Kidney tubule cell (primary cell): ENCODE measurements around the gene CTAGE9.

ENCODE experiments used
- DNase-seq: peaks from one replicate; pipeline ENCODE4 v3.0.0-alpha.2; 2018; ENCODE audit warnings: low spot score

The CTAGE9 gene

DNA sequence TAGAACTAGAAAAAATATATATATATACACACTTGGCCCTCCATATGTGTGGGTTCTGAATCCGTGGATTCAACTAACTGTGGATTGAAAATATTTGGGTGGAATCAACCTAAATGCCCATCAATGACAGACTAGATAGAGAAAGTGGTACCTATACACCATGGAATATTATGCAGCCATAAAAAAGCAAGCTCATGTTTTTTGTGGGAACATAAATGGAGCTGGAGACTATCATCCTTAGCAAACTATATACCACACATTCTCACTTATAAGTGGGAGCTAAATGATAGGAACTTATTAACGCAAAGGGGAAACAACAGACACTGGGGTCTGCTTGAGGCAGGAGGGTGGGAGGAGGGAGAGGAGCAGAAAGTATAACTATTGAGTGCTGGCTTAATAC, 37.6 kb downstream of the CTAGE9 start:
- no peak for DNase-seq

GRCh38 chr6:131669891-131670290, 40.9 kb downstream of the CTAGE9 start:
- no peak for DNase-seq

DNA sequence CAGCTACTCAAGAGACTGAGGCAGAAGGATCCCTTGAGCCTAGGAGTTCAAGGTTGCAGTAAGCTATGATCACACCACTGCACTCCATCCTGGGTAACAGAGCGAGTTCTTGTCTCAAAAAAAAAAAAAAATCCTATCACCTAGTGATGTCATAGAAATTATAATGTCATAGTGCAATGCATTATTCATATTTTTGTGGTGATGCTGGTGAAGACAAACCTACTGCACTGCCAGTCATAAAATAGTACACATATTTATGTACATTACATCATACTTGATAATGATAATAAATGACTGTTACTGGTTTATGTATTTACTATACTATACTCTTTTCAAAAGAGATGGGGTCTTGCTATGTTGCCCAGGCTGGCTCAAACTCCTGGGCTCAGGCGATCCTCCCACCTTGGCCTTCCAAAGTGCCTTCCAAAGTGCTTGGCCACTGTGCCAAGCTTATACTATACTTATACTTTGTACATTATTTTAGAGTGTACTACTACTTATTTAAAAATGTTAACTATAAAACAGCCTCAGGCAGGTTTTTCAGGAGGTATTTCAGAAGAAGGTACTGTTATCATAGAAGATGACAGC, 47.1 kb downstream of the CTAGE9 start:
- no peak for DNase-seq

DNA sequence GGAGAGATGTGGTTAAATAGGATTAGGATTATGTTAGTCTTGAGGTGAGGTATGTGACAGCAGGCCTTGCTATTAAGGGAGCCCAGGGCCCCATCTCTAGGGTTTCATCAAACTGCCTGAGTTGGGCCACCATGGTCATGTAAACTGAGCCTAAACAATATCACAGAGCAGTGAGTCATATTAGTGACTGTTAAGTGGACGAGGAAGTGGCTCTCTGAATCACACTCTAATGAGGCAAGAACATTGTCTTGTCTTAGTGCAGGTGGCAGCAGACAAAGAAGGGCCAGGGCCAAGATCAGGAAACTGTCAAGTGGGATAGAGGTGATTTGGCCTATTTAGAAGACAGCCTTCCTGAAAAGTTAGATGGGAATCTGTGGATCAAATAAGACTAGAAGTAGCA, 50.6 kb downstream of the CTAGE9 start:
- peak; percentile 87 for DNase-seq
